ENCODE measurements around the gene ATP5PB.

- TF ChIP-seq CTCF (optimal IDR thresholded peaks at IDR 0.05 in 1 of 3, IDR thresholded peaks at IDR 0.05 in 1 of 3, conservative IDR thresholded peaks at IDR 0.05 in 1 of 3; ENCODE audit: extremely low read depth in 1 of 3, insufficient read depth in 2 of 3, low read length in 3 of 3), result no peak
- no peak for TF ChIP-seq EZH2 (IDR thresholded peaks at IDR 0.05; ENCODE audit: low read length)
Measured at GRCh38 chr1:111415461-111415860, 33.8 kb upstream of the ATP5PB start.
